Stimulated activated CD4-positive, alpha-beta T cell treated with anti-CD3 and anti-CD28 coated beads, Interleukin-15, amount 100 ng/mL, for 48 hours (primary cell): ENCODE data around the gene SRSF7.
"Not testable (repeated sequence)": the region's sequence is repeated elsewhere in the genome, so short reads cannot be mapped to it uniquely, and the experiment has no call there.

ENCODE experiments used
- DNase-seq, 2 donors: peaks; one replicate each; pipeline ENCODE4 v3.0.0-alpha.2; 2020; ENCODE audit warnings: low read depth in 2 of 2

SRSF7 gene

DNA sequence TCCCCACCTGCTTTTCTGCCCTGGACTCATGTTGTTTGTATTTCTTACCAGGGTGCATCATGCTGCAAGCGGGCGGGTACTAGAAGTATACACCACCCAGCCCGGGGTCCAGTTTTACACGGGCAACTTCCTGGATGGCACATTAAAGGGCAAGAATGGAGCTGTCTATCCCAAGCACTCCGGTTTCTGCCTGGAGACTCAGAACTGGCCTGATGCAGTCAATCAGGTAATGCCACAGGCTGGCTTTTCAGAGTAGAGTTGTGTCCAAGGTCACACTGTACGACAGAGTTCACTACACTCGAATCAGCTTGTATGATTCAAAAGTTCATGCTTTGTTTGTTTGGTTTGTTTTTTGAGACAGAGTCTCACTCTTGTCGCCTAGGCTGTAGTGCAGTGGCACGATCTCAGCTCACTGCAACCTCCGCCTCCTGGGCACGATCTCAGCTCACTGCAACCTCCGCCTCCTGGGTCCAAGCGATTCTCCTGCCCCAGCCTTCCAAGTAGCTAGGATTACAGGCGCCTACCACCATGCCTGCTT lies 19.4 kb downstream of the SRSF7 start:
- no peak for DNase-seq

GRCh38 chr2:38731090-38731489 lies 20.1 kb downstream of the SRSF7 start:
- DNase-seq: no peak

DNA sequence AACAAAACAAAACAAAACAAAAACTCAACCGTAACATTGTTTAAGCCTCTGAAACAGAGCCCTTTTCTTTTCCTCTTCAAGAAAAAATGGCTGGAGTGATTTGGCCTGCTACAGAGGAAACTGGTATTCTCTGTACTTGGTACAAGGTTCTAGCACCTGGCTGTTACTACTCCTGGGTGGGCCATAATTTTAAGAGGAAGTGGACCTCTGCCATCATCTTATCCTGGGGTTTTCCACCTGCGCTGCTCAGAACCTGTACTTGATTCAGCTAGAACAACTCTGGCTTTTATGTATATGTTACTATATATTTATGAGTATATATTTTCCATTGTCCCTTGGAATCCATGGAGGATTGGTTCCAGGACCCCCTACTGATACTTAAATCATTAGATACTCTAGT lies 22.5 kb downstream of the SRSF7 start:
- DNase-seq: no peak

- no peak for DNase-seq
Observed at GRCh38 chr2:38727661-38728060, 23.5 kb downstream of the SRSF7 start.

GRCh38 chr2:38723173-38723572 lies 28.0 kb downstream of the SRSF7 start:
- no peak for DNase-seq

DNA sequence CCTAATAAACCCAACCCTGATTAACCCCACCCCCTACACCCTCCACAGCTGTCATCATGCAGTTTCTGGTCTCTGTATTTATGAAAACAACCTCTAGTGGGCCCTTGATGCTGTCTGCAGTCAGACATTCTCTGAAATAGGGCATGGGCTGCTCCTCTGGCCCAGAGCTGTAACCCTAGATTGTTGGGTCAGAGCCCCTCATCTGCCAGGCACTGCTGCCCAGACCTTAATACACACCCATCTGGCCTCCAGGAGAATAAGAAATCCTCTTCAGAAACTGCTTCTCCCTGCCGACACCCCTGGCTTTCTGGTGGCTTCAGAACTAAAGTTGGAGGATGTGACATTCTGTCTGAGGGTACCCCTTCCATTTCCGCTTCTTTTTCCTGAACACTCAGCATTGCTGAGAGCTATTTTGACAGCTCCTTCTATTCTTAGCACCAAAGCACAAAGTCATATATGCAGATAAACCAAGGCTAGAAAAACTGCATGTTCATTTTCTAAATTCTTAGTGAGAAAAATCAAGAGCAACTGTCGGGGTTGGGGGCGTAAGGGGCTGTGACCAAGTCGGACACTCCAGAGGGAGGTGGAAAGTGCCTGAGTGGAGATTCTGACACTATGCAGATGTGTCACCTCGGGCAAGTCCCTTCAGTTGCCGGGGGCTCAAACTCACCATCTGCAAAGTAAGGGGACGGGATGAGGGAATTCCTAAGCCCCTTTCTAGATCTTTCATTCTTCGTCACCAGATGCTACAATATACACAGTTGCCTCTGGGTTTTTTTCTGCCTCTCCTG lies 28.7 kb downstream of the SRSF7 start:
- DNase-seq: peak; percentile 42 to 49

DNA sequence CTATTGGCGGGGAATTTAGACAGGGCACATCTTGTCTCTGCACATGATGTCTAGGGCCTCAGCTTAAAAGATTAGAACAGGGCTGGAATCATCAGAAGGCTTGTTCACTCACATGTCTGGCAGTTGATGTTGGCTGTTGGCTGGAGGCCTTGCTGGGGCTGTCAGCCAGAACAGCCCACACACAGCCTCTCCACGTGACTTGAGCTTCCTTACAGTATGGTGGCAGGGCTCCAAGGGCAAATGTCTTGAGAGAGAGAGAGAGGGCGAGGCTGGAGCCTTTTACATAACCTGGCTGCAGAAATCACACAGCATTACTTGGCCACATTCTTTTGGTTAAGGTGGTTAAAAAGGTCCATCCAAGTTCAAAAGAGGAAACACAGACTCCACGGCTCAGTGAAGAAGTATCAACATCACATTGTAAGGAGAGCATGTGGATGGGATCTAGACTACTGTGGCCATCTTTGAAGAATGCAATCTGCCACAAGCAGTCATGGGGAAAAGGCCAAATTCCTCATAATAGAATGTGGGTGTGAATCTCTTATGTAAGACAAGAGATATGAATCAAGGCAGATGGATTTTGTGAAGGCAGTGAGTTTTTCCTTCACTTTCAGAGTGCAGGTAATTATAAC lies 30.4 kb downstream of the SRSF7 start:
- no peak for DNase-seq

DNA sequence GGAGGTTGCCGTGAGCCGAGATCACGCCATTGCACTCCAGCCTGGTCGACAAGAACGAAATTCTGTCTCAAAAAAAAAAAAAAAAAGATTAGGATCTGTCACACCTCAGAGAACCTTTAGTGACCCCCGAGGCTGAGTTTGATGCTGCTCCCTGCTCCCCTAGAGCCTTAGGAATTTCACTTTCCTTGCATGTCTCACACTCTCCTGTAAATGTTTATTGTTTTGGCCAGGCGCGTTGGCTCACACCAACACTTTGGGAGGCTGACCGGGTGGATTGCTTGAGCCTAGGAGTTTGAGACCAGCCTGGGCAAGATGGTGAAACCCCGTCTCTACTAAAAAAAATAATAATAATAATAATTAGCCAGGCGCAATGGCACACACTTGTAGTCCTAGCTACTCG lies 31.5 kb downstream of the SRSF7 start:
- no peak for DNase-seq

GRCh38 chr2:38718601-38719000 lies 32.6 kb downstream of the SRSF7 start:
- DNase-seq: no peak

GRCh38 chr2:38716185-38716584 lies 35.0 kb downstream of the SRSF7 start:
- DNase-seq: no peak

DNA sequence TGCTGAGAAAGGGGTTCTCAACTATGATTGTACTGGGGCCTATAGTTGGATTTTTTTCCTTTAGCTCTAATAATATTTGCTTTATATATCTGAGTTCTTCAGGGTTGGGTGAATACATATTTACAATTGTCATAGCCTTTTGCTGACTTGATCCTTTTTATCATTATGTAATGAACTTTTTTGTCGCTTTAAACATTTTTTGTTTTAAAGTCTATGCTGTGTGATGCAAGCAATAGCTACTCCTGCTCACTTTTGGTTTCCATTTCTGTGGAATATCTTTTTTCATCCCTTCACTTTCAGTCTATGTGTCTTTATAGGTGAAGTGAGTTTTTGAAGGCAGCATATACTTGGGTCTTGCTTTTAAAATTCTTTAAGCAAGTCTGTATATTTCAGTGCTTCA lies 36.2 kb downstream of the SRSF7 start:
- DNase-seq: not testable (repeated sequence)

GRCh38 chr2:38713338-38713737 lies 37.8 kb downstream of the SRSF7 start:
- DNase-seq: no peak

DNA sequence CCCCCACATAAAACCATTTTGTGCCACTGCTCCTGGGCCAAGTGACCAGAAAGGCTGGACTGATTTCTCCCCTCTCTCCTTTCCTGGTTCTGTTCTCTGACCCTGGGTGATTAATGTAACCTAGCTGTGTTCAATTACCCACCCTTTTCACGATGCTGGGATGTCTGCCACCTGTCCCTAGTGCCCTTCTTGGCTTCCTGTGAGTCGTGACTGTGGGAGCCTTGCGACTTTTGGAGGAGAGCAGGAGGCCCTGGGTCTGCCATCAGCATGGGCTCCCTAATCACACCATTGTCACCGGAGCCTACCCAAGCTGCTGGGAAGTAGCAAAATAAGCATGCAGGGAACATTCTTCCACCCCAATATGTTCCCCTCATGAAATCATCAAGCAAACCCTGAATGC lies 38.3 kb downstream of the SRSF7 start:
- DNase-seq: no peak

GRCh38 chr2:38712413-38712812 lies 38.7 kb downstream of the SRSF7 start:
- no peak for DNase-seq

DNA sequence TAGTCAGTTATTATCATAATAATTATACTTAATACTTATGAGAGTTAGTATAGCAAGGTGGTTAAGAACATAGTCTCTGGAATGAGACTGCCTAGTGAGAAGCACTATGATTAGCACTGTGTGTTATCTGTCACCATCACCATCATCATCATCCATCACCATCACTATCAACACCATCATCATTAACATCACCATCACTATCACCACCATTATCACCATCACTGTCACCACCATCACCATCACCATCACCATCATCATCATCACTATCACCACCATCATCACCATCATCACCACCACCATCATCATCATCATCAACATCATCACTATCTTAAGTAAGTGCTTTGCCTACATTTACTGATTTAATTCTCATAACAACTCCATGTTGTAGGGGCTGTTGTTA lies 39.6 kb downstream of the SRSF7 start:
- no peak for DNase-seq

GRCh38 chr2:38709567-38710194 lies 41.5 kb downstream of the SRSF7 start:
- DNase-seq: no peak

DNA sequence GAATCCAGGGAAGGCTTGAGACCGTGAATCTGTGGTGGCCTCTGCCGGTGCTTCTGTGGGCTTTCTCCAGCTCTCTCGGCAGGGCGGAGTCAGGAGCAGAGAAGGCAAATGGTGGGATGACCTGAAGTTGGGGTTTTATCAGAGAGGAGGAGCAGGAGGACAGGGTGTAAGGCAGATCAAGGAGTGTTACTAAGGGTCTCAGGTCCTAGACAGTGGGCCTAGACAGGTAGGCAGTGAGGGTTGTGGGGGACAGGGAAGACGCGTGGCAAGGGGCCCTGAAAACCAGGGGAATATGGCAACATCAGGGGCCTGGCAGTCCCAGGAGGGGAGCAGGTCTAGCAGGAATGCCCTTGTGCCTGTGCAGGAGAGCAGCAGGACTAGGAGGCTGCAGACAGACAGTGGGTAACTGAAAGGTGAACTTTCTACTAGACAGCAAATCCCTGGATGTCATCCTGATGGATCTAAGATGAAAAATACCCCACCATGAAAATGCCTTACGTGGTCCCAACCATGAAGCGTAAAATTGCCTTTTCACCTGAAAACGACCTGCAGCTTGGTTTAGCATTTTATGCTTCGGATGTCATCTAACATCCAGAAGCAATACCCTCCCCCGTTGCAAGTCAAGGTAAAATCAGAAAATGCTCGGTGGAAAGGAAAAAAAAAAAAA lies 42.1 kb downstream of the SRSF7 start:
- DNase-seq: no peak

- not testable (repeated sequence) for DNase-seq
Observed at GRCh38 chr2:38708491-38708890, 42.7 kb downstream of the SRSF7 start.

DNA sequence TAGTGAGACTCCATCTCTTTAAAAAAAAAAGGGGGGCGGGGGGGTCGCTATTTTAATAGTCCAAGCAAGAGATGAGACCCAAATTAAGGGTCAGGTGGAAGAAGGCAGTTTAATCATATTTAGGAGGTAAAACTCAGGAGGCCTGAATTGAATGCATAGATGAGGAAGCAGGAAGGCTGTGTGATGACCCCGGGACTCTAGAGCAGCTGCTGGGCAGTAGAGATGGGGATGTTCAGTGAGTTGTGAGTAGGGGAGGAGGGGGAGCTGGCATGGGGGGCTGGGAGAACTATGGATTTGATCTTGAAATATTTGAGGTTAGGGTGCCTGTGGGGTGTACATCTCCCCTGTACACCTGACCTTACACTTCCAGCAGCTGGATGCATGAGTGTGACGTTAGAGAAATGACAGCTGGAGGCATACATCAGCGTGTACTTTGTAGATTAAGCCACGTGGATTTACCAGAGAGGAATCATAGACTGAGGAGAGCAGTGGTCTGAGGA lies 44.3 kb downstream of the SRSF7 start:
- DNase-seq: no peak

GRCh38 chr2:38704664-38705063 lies 46.5 kb downstream of the SRSF7 start:
- DNase-seq: no peak

DNA sequence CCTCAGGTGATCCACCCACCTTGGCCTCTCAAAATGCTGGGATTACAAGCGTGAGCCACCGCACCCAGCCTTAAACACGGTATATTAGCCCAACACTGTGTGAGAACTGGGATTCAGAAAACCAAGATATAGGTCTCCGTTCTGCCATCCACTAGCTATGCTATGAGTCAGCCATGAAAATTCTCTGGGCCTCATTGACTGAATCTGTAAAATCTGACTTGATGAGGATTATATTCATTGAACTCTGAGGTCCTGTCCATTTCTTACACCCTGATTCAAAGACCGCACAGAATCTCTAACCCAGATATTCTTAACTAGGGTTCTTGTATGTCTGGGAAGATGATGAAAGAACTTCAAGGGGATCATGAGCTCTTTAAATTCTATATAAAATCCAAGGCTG lies 47.8 kb downstream of the SRSF7 start:
- DNase-seq: not testable (repeated sequence)

- no peak for DNase-seq
Observed at GRCh38 chr2:38702413-38702812, 48.7 kb downstream of the SRSF7 start.
